Gastroesophageal sphincter (tissue), 4 donors: ENCODE results near the gene RAB9A. TPM values are rescaled to one million over a fixed set of nuclear protein-coding genes. Genes with fewer than 3 reads are reported as not detected.
A peak's percentile ranks its signal among the peaks of the same experiment; 100 is the strongest.

ENCODE experiments used
- ATAC-seq: fragments of 150-250 bp; one replicate; pipeline ENCODE4 v1.9.1; 2016; ENCODE audit warnings: mild to moderate bottlenecking, moderate library complexity
- H3K27ac ChIP-seq, 4 donors: fragments of 200-600 bp; sonication (generic) in 3 of 4; 1 replicate in 3 of 4; 2 replicates in 1 of 4; pipeline ENCODE4 v1.5.1; 2016 to 2019
- H3K27me3 ChIP-seq: fragments of 200-600 bp; sonication (generic); one replicate; pipeline ENCODE4 v1.5.1; 2019
- H3K36me3 ChIP-seq, 2 donors: fragments of 200-600 bp; sonication (generic); one replicate each; pipeline ENCODE4 v1.5.1; 2019; ENCODE audit warnings: control low read depth in 1 of 2
- H3K4me1 ChIP-seq, 3 donors: fragments of 200-600 bp; sonication (generic); 1 replicate in 2 of 3; 2 replicates in 1 of 3; pipeline ENCODE4 v1.5.1; 2016 to 2019; ENCODE audit warnings: control low read depth in 2 of 3
- H3K4me3 ChIP-seq, 2 donors: fragments of 200-600 bp; sonication (generic); one replicate each; pipeline ENCODE4 v1.5.1; 2019; ENCODE audit warnings: mild to moderate bottlenecking in 1 of 2, moderate library complexity in 1 of 2
- H3K9me3 ChIP-seq, 3 donors: fragments of 200-600 bp; sonication (generic); one replicate each; pipeline ENCODE4 v1.5.1; 2017 to 2019; ENCODE audit warnings: control low read depth in 2 of 3
- EP300 ChIP-seq: sonication (generic); formaldehyde crosslinking; IDR thresholded peaks from one replicate; pipeline ENCODE4 v1.6.1; 2017; ENCODE audit warnings: antibody characterized with exemption, mild to moderate bottlenecking
- POLR2A ChIP-seq, 2 donors: fragments of 450-650 bp; IDR thresholded peaks; one replicate each; pipeline ENCODE4 v1.6.1; 2017; ENCODE audit warnings: antibody characterized with exemption in 2 of 2, mild to moderate bottlenecking in 2 of 2, moderate library complexity in 1 of 2
- POLR2AphosphoS5 ChIP-seq: sonication (generic); formaldehyde crosslinking; IDR thresholded peaks from one replicate; pipeline ENCODE4 v1.6.1; 2017; ENCODE audit warnings: antibody characterized with exemption
- WGBS, 2 donors: methylation state at CpG; one replicate each; pipeline ENCODE4 v1.1.5; 2018; ENCODE audit warnings: low coverage in 1 of 2; 5-methylcytosine and 5-hydroxymethylcytosine counted together
- total RNA-seq, 4 donors: library from RNA; depleted of rRNA; stranded (reverse); fragments of >200 nt; gene quantifications; one replicate each; pipeline ENCODE4 v1.1.0, GENCODE V29; 2016
- TF ChIP-seq, protein P1 (sequence below), 4 experiments: fragments of 200-600 bp in 2 of 4; fragments of 450-650 bp in 2 of 4; sonication (generic) in 1 of 4; IDR thresholded peaks; one replicate each; pipeline ENCODE4 v1.5.1; 2017 to 2019; ENCODE audit warnings: antibody characterized with exemption in 4 of 4, mild to moderate bottlenecking in 2 of 4, moderate library complexity in 2 of 4

RAB9A gene
- total RNA-seq, 4 donors from 2014 or later = 29.6 to 50.7 (median 38.3) TPM

GRCh38 chrX:13649838-13650237 is 39.1 kb upstream of the RAB9A start:
- H3K36me3 ChIP-seq = no peaks in the 10 kb centered on the region
- no peak overlapping the region for H3K4me3 ChIP-seq
- H3K4me1 ChIP-seq = peaks cover 0 to 14% (median 0%) of the 10 kb centered on the region in 3 donors
- no peak overlapping the region for H3K27ac ChIP-seq
- no peak for ATAC-seq
- 67% methylated on average over 5 of the region's 5 CpGs; no CpG with 5 or more reads in 1 of the 2 donors for WGBS, 2 donors
- TF ChIP-seq, protein P1, sequence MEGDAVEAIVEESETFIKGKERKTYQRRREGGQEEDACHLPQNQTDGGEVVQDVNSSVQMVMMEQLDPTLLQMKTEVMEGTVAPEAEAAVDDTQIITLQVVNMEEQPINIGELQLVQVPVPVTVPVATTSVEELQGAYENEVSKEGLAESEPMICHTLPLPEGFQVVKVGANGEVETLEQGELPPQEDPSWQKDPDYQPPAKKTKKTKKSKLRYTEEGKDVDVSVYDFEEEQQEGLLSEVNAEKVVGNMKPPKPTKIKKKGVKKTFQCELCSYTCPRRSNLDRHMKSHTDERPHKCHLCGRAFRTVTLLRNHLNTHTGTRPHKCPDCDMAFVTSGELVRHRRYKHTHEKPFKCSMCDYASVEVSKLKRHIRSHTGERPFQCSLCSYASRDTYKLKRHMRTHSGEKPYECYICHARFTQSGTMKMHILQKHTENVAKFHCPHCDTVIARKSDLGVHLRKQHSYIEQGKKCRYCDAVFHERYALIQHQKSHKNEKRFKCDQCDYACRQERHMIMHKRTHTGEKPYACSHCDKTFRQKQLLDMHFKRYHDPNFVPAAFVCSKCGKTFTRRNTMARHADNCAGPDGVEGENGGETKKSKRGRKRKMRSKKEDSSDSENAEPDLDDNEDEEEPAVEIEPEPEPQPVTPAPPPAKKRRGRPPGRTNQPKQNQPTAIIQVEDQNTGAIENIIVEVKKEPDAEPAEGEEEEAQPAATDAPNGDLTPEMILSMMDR (IDR thresholded peaks at IDR 0.05) = no peak
- TF ChIP-seq POLR2AphosphoS5 (no peak), POLR2A (IDR thresholded peaks at IDR 0.05) (no peak), EP300 (no peak)
- no peaks in the 10 kb centered on the region for H3K27me3 ChIP-seq
- no peaks in the 10 kb centered on the region for H3K9me3 ChIP-seq

DNA sequence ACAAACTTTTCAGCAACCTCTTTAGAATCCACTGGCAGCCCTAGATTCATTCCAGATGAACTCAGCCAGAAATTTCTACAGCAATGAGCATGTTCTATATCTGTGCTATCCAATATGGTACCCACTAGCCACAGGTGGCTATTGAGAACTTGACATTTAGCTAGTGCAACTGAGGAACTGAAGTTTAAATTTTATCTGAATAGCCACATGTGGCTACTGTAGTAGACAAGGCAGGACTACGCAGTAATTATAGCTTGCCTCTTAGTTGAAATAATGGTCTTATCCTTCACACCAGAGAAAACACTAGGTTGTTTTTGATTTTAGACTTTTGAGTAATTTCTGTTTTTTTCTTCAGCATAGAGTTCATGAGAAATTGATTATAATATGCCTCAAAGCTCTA is 38.6 kb upstream of the RAB9A start:
- no peak overlapping the region for H3K27ac ChIP-seq
- no peak for ATAC-seq
- no peaks in the 10 kb centered on the region for H3K9me3 ChIP-seq
- 56 to 100% methylated on average over 1 of the region's 1 CpG for WGBS, 2 donors
- TF ChIP-seq, protein P1 (IDR thresholded peaks at IDR 0.05) = no peak
- TF ChIP-seq POLR2A (IDR thresholded peaks at IDR 0.05) (no peak), POLR2AphosphoS5 (no peak), EP300 (no peak)
- H3K27me3 ChIP-seq = no peaks in the 10 kb centered on the region
- no peak overlapping the region for H3K4me3 ChIP-seq
- no peaks in the 10 kb centered on the region for H3K36me3 ChIP-seq
- peaks cover 0 to 14% (median 0%) of the 10 kb centered on the region in 3 donors for H3K4me1 ChIP-seq

GRCh38 chrX:13651150-13651549 is 37.8 kb upstream of the RAB9A start:
- no peak for ATAC-seq
- H3K4me1 ChIP-seq = peaks cover 0 to 14% (median 0%) of the 10 kb centered on the region in 3 donors
- H3K36me3 ChIP-seq = no peaks in the 10 kb centered on the region
- 31 to 89% methylated on average over 3 of the region's 3 CpGs for WGBS, 2 donors
- no peak overlapping the region for H3K4me3 ChIP-seq
- H3K27ac ChIP-seq = no peak overlapping the region
- no peak for TF ChIP-seq POLR2A (IDR thresholded peaks at IDR 0.05)
- TF ChIP-seq POLR2AphosphoS5 = no peak
- TF ChIP-seq, protein P1 (IDR thresholded peaks at IDR 0.05) = no peak
- no peak for TF ChIP-seq EP300
- no peaks in the 10 kb centered on the region for H3K9me3 ChIP-seq
- H3K27me3 ChIP-seq = no peaks in the 10 kb centered on the region

DNA sequence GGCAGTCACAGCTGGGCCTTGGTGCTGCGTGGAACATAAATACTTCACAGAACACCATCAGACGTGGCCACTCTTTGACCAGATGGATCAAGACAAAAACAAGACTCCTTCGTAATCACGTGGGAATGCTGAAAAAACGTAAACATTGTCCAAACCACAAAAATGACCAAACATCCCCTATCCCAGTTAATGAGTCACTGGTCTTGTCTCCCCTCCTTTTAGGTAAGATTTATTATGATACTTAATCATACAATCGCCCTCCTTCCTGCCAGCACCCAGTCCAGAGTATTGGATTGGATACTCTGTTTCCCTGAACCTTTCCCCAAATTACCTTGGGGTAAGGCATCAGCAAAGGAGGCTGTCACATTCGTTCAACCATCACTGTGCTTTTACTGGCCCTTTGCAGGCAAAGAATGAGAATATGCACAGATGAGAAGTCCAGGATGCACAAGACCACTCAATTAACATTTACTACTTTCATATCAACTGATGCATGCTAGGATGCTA is 36.6 kb upstream of the RAB9A start:
- no peak for ATAC-seq
- Histone ChIP-seq H3K4me1 (peaks cover 0 to 14% (median 0%) of the 10 kb centered on the region in 3 donors), H3K27me3 (no peaks in the 10 kb centered on the region), H3K27ac (peak overlapping the region; percentile 73 to 94 (median 91)), H3K4me3 (peak overlapping the region; percentile 39 to 66), H3K36me3 (no peaks in the 10 kb centered on the region), H3K9me3 (no peaks in the 10 kb centered on the region)
- WGBS, 2 donors = 10 to 31% methylated on average over 3 to 6 of the region's 7 CpGs
- TF ChIP-seq, protein P1 (IDR thresholded peaks at IDR 0.05) = no peak
- TF ChIP-seq EP300 = no peak
- TF ChIP-seq POLR2A (IDR thresholded peaks at IDR 0.05) = no peak
- no peak for TF ChIP-seq POLR2AphosphoS5
